ENCODE data around the gene FAM20A.
"Not testable (repeated sequence)": the region's sequence is repeated elsewhere in the genome, so short reads cannot be mapped to it uniquely, and the experiment has no call there.

The FAM20A gene

DNA sequence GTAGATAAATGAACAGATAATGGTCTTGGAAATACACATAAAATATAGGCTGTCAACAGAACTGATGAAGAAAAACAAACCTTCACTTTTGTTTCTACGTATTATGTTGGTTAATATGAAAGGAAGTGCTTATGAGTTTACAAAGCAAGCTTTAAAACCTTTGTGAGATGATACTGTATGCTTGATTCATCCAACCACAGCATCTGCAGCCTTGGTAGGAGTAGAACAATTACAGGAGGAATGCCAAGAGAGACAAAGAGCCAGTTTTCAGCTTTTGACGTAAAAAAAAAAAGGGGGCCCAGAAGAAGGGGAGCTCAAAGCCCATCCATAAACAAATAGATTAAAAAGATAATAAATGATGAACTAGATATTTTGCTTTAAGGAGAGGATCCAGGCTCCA lies 13.3 kb downstream of the FAM20A start:
- no peak for DNase-seq

- DNase-seq = no peak
Measured at GRCh38 chr17:68587026-68587425, 14.1 kb downstream of the FAM20A start.

- DNase-seq = no peak
Measured at GRCh38 chr17:68585643-68586042, 15.5 kb downstream of the FAM20A start.

DNA sequence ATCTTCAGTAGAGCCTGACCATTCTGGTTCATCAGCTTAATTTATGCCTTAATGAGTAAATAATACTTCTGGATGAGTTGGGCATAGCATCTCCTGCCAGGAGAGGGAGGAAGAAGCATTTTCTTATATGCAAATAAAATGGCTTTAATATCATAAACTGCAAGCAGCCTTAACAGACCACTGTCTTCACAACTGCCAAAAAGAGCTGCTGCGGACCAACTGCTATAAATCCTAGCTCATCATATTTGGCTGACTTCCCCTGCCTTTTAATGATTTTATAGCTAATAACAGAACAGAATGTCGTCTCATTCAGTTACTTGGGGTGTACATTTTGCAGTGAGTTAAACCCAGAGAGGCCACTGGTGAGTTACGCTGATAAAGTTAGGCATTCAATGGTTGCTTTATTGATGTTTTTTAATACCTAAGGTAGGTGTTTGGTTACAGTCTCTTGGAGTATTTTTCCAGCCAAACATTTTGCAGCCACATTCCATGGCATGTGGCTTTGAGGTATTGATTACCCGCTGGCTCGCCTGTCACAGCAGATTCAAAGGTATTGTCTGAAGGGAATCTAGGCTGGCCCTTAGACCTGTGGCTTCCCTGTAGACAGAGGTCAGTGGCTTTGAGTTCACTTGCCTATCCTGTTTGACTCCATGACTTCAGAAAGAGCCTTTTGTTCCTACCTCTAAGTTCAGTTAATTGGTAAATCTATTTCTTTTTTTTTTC lies 16.4 kb downstream of the FAM20A start:
- DNase-seq = no peak

- DNase-seq = not testable (repeated sequence)
Measured at GRCh38 chr17:68582867-68583266, 18.3 kb downstream of the FAM20A start.

GRCh38 chr17:68581863-68582645 lies 19.1 kb downstream of the FAM20A start:
- no peak for DNase-seq

DNA sequence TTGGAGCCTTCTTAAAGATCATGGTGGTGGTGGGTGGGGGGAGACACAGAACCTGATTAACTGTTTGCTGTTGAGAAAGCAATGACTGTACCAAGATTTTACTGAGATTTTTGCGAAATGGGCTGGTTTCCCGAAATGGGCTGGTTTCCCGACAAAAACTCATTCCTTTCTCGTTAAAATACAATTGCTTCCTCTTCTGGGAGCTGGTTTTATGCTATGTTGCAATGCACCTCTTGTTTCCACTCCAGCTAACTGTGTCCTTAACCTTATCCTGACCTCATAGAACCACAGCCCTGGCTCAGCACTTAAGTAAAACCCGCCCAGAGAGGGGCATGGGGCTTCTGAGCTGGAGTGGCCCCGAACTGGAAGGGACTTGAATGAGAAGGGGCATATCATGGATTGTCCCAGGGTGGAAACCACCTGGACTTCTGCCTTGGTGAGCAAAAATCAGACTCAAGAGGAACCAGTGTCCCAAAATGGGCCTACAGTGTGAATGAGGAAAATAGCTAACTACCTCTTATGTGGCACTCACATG lies 20.9 kb downstream of the FAM20A start:
- DNase-seq = no peak

DNA sequence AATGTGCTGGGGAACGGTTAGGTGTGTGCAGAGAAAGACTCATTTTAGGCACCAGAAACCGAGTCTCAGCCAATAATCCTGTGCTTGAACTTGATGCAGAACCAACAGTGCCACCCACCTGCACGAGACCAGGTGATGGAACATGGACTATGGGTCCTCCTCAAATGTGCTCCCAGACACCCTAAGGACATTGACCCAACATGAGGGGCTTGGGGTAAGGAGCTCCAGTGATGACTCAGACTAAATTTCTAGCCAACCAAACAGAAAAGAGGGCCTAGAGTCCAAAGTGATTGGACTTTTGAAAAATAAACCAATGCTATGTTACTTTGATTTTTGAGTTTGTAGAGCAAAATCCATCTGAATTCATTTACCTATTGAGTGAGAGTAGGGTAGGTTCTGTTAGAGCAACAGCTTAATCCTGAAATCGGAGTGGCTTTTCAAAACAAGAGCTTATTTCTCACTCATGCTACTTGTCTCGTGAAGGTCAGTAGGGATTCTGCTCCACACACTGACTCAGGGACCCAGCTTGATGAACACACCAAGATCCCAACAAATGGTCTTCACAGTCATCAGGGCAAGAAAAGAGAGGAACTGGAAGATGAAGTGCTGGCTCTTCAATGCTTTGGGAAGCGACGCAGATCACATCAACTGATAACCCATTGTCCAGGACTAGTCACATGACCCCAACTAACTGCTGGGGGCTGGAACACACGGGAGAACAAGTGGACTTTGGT lies 21.8 kb downstream of the FAM20A start:
- no peak for DNase-seq

DNA sequence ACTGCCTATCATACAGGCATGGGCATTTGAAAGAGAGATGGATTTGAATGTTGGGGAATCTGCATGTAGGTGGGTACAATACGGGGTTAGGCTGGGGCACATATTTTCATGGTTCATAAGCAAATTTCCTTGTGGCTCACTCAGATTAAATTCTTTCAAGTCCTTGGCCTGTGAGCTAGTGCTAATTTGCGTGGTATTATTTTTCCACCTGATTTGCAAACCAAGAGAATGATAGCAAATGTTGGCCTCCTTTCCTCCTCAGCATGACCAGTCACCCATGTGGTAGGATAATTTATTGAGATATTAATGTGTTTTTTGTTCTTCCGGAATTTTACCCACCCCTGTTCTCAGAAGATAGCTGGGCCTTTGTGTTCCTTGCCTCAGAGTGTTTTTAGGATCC lies 22.9 kb downstream of the FAM20A start:
- no peak for DNase-seq

- DNase-seq = no peak
Measured at GRCh38 chr17:68577497-68577821, 23.7 kb downstream of the FAM20A start.

- DNase-seq = no peak
Measured at GRCh38 chr17:68576811-68577496, 24.2 kb downstream of the FAM20A start.

GRCh38 chr17:68576137-68576536 lies 25.0 kb downstream of the FAM20A start:
- no peak for DNase-seq

- DNase-seq = no peak
Measured at GRCh38 chr17:68573338-68573737, 27.8 kb downstream of the FAM20A start.

DNA sequence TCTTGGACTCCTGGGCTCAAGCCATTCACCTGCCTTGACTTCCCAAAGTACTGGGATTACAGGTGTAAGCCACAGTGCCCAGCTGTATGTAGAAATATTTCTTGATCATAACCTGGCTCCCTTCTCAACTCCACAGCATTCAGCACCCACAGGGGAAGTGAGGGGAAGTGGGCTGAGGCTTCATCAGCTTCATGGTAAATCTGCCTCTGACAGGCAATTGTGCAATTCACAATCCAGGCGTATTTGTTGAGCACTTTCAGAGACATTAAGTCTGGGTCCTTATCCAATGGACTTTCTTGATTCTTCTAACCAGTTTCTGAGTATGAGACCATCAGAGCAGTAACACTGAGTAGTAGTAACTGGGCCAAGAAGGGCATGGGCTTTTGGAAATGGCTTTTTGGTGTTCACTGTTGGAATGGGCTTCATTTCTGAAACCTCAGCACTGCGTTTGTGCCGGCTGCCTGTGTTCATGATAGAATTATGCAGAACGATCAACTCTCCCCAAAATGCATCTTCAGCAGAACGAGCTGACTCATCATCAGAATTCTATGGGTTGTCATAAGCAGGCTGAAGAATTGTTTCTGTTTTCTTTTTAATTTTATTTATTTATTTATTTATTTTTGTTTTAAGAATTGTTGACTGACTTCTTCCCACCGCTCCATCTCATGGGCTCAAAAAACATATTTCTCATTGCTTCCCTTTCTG lies 28.9 kb downstream of the FAM20A start:
- DNase-seq = no peak

DNA sequence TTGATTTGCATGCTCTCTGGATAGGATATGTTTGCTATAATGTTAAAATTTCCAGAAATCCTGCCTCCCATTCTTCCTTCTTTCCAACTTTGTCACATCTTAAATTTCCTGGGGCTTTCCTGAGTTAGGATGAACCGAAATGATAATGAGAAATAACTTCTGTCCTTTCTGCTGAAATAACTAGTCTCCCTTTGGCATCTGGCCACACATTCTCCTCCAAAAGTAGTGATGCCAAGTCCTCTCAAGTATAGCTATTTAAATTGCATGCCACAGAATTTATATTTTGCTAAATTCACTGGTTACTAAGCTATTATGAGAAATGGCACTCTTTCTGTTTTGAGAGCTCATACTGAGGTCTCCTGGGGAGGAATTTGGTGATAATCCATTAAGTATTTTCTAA lies 30.6 kb downstream of the FAM20A start:
- DNase-seq = no peak

- no peak for DNase-seq
Measured at GRCh38 chr17:68569346-68569745, 31.8 kb downstream of the FAM20A start.

- no peak for DNase-seq
Measured at GRCh38 chr17:68568581-68568980, 32.6 kb downstream of the FAM20A start.

DNA sequence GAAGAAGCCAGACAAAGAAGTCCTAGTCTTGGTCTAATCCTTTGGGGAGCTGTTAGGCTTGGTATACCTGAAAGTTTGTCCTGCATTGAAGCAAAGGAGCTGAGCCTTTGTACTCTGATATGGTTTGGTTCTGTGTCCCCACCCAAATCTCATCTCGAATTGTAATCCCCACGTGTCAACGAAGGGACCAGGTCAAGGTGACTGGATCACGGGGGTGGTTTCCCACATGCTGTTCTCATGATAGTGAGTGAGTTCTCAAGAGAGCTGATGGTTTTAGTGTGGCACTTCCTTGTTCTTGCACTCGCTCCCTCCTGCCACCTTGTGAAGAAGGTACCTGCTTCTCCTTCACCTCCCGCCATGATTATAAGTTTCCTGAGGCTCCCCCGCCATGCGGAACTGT lies 33.6 kb downstream of the FAM20A start:
- no peak for DNase-seq

- no peak for DNase-seq
Measured at GRCh38 chr17:68567035-68567434, 34.1 kb downstream of the FAM20A start.

DNA sequence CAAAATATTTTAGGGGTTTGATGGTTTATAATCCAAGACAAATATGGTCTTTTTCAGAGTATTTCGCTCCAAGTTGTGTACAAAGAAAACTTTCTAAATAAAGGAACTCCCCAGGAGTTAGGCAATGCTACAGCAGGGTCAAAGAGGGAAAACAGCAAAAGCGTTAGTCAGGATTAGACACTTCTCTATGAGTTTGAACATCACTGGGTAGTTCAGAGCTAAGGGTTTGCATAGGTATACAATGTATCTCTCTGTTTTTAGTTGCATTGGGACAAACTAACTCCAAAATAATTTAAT lies 34.8 kb downstream of the FAM20A start:
- DNase-seq = no peak

GRCh38 chr17:68565661-68566441 lies 35.3 kb downstream of the FAM20A start:
- DNase-seq = no peak
